Activated gamma-delta T cell treated with anti-CD3 and anti-CD28 coated beads, Interleukin-2, amount 50 U/mL, for 16 hours (primary cell): ENCODE measurements around the gene PIH1D1.
"Not testable (repeated sequence)": the region's sequence is repeated elsewhere in the genome, so short reads cannot be mapped to it uniquely, and the experiment has no call there.

Experiments
- DNase-seq: peaks from one replicate; pipeline ENCODE4 v3.0.0-alpha.2; 2020; ENCODE audit warnings: low read depth

The PIH1D1 gene

GRCh38 chr19:49481020-49481683 is 29.5 kb upstream of the PIH1D1 start:
- no peak for DNase-seq

GRCh38 chr19:49479975-49480628 is 28.5 kb upstream of the PIH1D1 start:
- no peak for DNase-seq

GRCh38 chr19:49475995-49476880 is 24.6 kb upstream of the PIH1D1 start:
- no peak for DNase-seq

GRCh38 chr19:49475191-49475917 is 23.7 kb upstream of the PIH1D1 start:
- no peak for DNase-seq

- no peak for DNase-seq
Measured at GRCh38 chr19:49474542-49474924, 22.9 kb upstream of the PIH1D1 start.

GRCh38 chr19:49473868-49474541 is 22.4 kb upstream of the PIH1D1 start, which contains the start of gene FLT3LG:
FLT3LG (plus strand) TSS chr19:49474215; CDS start chr19:49474640, 425 bp downstream.
- DNase-seq: peak; percentile 88

GRCh38 chr19:49473501-49473867 is 21.9 kb upstream of the PIH1D1 start:
- DNase-seq: not testable (repeated sequence)

GRCh38 chr19:49472936-49473335 is 21.3 kb upstream of the PIH1D1 start:
- no peak for DNase-seq

GRCh38 chr19:49470615-49470978 is 19.0 kb upstream of the PIH1D1 start:
- no peak for DNase-seq

- peak; percentile 73 for DNase-seq
Measured at GRCh38 chr19:49469828-49470614, 18.4 kb upstream of the PIH1D1 start.

- DNase-seq: peak; percentile 68
Measured at GRCh38 chr19:49468746-49469447, 17.3 kb upstream of the PIH1D1 start.

- DNase-seq: no peak
Measured at GRCh38 chr19:49468199-49468598, 16.6 kb upstream of the PIH1D1 start.

- DNase-seq: no peak
Measured at GRCh38 chr19:49465371-49465770, 13.8 kb upstream of the PIH1D1 start.

- no peak for DNase-seq
Measured at GRCh38 chr19:49463960-49464740, 12.5 kb upstream of the PIH1D1 start.

GRCh38 chr19:49462492-49462891 is 10.9 kb upstream of the PIH1D1 start:
- no peak for DNase-seq

- DNase-seq: no peak
Measured at GRCh38 chr19:49461656-49462055, 10.0 kb upstream of the PIH1D1 start.

- DNase-seq: not testable (repeated sequence)
Measured at GRCh38 chr19:49461130-49461529, 9.5 kb upstream of the PIH1D1 start.

- no peak for DNase-seq
Measured at GRCh38 chr19:49459388-49459787, 7.8 kb upstream of the PIH1D1 start.

GRCh38 chr19:49458567-49458903 is 6.9 kb upstream of the PIH1D1 start:
- no peak for DNase-seq
